ENCODE results near the gene TAGLN3. TPM values are rescaled to one million over a fixed set of nuclear protein-coding genes. Genes with fewer than 3 reads are reported as not detected.

The TAGLN3 gene
- total RNA-seq, 4 donors from 2014 or later, result 0.64 to 1.5 (median 0.68) TPM; not detected in 1

DNA sequence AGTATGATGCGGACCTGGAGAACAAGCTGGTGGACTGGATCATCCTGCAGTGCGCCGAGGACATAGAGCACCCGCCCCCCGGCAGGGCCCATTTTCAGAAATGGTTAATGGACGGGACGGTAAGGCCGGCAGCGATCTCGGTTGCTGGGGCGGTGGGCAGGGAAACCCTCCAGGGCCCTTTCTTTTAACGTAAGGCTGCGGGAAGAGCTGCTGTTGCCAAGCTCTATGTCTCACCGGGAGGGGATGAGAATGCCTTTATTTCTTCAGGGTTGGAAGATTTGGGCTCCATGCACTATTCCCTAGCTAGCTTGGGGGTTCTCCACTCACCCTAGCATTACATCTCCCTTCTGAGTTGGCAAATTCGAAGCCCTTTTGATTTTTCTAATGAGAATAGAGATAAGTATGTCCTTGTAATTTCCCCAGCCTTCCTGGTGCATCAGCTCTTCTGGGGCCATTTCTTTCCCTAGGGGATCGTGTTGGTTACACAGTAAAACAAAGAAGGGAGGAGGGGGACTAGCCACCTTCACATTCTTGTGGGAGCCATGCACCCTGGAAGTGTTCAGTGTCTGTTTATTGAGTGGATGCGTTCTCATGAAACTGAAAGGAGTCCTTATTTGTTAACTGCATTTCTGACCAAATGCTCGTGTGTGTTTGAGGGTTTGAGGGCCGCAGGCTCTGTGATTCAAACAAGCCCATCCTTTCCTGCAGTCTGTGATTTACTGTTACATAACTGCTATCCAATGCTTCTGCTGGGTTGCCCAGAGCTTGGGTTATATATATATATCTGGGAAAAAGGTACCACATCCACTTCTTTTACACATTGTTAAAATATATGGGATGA, 982 bp downstream of the TAGLN3 start:
- Histone ChIP-seq H3K36me3 (no peaks in the 10 kb centered on the region), H3K27ac (no peak overlapping the region), H3K4me3 (peak overlapping the region in 3 of 4 donors; percentile 21 to 43 (median 28)), H3K27me3 (peaks cover 23% of the 10 kb centered on the region), H3K9me3 (no peaks in the 10 kb centered on the region), H3K4me1 (peaks cover 0 to 13% (median 9%) of the 10 kb centered on the region in 4 donors)
- TF ChIP-seq EP300 (IDR thresholded peaks at IDR 0.05; ENCODE audit: low read depth) (no peak), POLR2AphosphoS5 (IDR thresholded peaks at IDR 0.05) (no peak), POLR2A (IDR thresholded peaks at IDR 0.05) (no peak)
- TF ChIP-seq, protein P1, sequence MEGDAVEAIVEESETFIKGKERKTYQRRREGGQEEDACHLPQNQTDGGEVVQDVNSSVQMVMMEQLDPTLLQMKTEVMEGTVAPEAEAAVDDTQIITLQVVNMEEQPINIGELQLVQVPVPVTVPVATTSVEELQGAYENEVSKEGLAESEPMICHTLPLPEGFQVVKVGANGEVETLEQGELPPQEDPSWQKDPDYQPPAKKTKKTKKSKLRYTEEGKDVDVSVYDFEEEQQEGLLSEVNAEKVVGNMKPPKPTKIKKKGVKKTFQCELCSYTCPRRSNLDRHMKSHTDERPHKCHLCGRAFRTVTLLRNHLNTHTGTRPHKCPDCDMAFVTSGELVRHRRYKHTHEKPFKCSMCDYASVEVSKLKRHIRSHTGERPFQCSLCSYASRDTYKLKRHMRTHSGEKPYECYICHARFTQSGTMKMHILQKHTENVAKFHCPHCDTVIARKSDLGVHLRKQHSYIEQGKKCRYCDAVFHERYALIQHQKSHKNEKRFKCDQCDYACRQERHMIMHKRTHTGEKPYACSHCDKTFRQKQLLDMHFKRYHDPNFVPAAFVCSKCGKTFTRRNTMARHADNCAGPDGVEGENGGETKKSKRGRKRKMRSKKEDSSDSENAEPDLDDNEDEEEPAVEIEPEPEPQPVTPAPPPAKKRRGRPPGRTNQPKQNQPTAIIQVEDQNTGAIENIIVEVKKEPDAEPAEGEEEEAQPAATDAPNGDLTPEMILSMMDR (IDR thresholded peaks at IDR 0.05), result no peak
- DNase-seq, result no peak
- intact Hi-C loops (cut with DNase I; ENCODE audit: low total_unique reads) (loop anchor here (2.0 to 5.0 kb wide), 2 partner anchors 55 to 917 kb away; no protein-coding TSS in a partner anchor), in situ Hi-C loops (cut with MboI; ENCODE audit: low pct_ligation_motif_present in 1 of 4, low pct_unique_long_range_greater_than_20kb in 1 of 4, low sequenced_read_pairs in 3 of 4) (no loop called here)
- 58 to 68% methylated on average over 3 to 18 of the region's 19 CpGs for WGBS, 2 donors (ENCODE audit: low coverage in 1 of 2)

DNA sequence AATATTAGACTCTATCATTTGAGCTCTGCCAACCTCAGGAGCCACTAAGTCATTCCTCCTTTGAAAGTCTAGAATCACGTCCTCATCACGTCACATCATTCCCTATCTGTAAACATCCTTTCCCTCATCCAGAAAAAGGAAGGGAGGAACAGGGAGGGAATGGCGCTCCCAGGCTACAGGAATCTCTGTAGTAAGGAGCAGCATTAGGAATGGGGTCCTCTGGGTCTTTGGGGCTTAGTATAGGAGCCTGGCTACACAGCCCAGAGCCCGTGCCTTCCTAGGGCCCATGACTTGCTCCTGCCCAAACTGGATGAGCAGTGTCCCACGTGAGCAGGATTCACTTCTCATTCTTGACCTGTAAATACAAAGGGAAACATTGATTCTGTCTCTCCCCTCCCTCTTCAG, 1.6 kb downstream of the TAGLN3 start:
- DNase-seq, result no peak
- 84 to 91% methylated on average over 3 to 5 of the region's 5 CpGs for WGBS, 2 donors (ENCODE audit: low coverage in 1 of 2)
- Histone ChIP-seq H3K36me3 (no peaks in the 10 kb centered on the region), H3K4me3 (no peak overlapping the region), H3K27me3 (peaks cover 23% of the 10 kb centered on the region), H3K27ac (no peak overlapping the region), H3K9me3 (no peaks in the 10 kb centered on the region), H3K4me1 (peaks cover 0 to 13% (median 9%) of the 10 kb centered on the region in 4 donors)
- in situ Hi-C loops (cut with MboI; ENCODE audit: low pct_ligation_motif_present in 1 of 4, low pct_unique_long_range_greater_than_20kb in 1 of 4, low sequenced_read_pairs in 3 of 4) (no loop called here), intact Hi-C loops (cut with DNase I; ENCODE audit: low total_unique reads) (loop anchor here (5.0 kb wide), 1 partner anchor 918 kb away; no protein-coding TSS in a partner anchor)
- TF ChIP-seq POLR2AphosphoS5 (IDR thresholded peaks at IDR 0.05) (no peak), POLR2A (IDR thresholded peaks at IDR 0.05) (no peak), EP300 (IDR thresholded peaks at IDR 0.05; ENCODE audit: low read depth) (no peak)
- TF ChIP-seq, protein P1 (IDR thresholded peaks at IDR 0.05), result no peak

DNA sequence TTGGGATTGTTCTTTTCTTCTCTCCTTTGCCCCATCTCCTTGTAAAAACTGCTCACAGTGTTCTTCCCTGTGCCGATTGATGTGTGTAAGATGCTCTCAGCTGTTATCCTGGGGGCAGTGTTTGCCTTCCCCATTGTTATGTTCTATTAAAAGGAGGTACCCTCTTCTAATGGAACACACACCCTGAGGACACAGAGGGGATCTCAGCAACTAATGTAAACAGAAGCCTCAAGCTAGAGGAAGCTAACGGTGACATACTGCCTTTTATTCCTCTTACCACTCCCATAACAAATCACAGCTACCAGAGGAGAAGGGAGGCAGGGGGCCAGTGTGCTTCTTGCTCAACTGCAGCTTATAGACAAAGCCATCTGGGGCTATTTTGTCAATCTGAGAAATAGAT, 2.2 kb downstream of the TAGLN3 start:
- Histone ChIP-seq H3K27ac (no peak overlapping the region), H3K4me3 (no peak overlapping the region), H3K4me1 (peaks cover 0 to 13% (median 9%) of the 10 kb centered on the region in 4 donors), H3K9me3 (no peaks in the 10 kb centered on the region), H3K36me3 (no peaks in the 10 kb centered on the region), H3K27me3 (peaks cover 23% of the 10 kb centered on the region)
- intact Hi-C loops (cut with DNase I; ENCODE audit: low total_unique reads) (loop anchor here (5.0 kb wide), 1 partner anchor 919 kb away; no protein-coding TSS in a partner anchor), in situ Hi-C loops (cut with MboI; ENCODE audit: low pct_ligation_motif_present in 1 of 4, low pct_unique_long_range_greater_than_20kb in 1 of 4, low sequenced_read_pairs in 3 of 4) (no loop called here)
- TF ChIP-seq EP300 (IDR thresholded peaks at IDR 0.05; ENCODE audit: low read depth), result no peak
- TF ChIP-seq POLR2AphosphoS5 (IDR thresholded peaks at IDR 0.05), result no peak
- TF ChIP-seq, protein P1 (IDR thresholded peaks at IDR 0.05), result no peak
- no peak for TF ChIP-seq POLR2A (IDR thresholded peaks at IDR 0.05)
- no peak for DNase-seq
- WGBS, 2 donors (ENCODE audit: low coverage in 1 of 2), result 67 to 71% methylated on average over 1 to 2 of the region's 2 CpGs

DNA sequence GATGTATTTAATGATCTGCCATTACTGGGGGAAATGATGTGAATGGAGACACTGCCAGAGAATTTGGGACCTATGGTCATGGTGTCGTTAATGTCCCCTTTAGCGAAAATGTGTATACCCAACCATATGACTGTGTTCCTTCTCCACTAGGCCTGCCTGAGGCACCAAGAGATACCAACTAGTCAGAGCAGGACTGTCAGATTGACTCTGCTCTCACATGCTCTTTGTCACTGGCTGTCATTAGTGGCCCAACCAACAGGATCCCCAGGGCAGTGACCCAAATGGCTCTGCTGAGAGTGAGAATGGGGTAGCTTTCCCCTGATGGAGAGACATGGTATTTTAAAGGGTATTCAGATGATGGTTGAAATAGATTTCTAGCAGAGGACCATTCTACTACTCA, 2.8 kb downstream of the TAGLN3 start:
- WGBS, 2 donors (ENCODE audit: low coverage in 1 of 2), result 96 to 100% methylated on average over 2 of the region's 2 CpGs
- Histone ChIP-seq H3K36me3 (no peaks in the 10 kb centered on the region), H3K4me3 (no peak overlapping the region), H3K27ac (no peak overlapping the region), H3K27me3 (peaks cover 23% of the 10 kb centered on the region), H3K4me1 (peaks cover 0 to 13% (median 9%) of the 10 kb centered on the region in 4 donors), H3K9me3 (no peaks in the 10 kb centered on the region)
- in situ Hi-C loops (cut with MboI; ENCODE audit: low pct_ligation_motif_present in 1 of 4, low pct_unique_long_range_greater_than_20kb in 1 of 4, low sequenced_read_pairs in 3 of 4), result no loop called here
- DNase-seq, result no peak
- TF ChIP-seq EP300 (IDR thresholded peaks at IDR 0.05; ENCODE audit: low read depth) (no peak), POLR2AphosphoS5 (IDR thresholded peaks at IDR 0.05) (no peak)
- TF ChIP-seq, protein P1 (IDR thresholded peaks at IDR 0.05), result no peak
- intact Hi-C loops (cut with DNase I; ENCODE audit: low total_unique reads), result loop anchor here (5.0 kb wide), 1 partner anchor 919 kb away; no protein-coding TSS in a partner anchor
